ENCODE results near the gene TIA1.
"Not testable (repeated sequence)": the region's sequence is repeated elsewhere in the genome, so short reads cannot be mapped to it uniquely, and the experiment has no call there.

The TIA1 gene

GRCh38 chr2:70214365-70214764 is 34.1 kb downstream of the TIA1 start:
- no peak for DNase-seq

- no peak for DNase-seq
Observed at GRCh38 chr2:70212298-70212932, 36.0 kb downstream of the TIA1 start.

GRCh38 chr2:70211595-70211994 is 36.8 kb downstream of the TIA1 start:
- no peak for DNase-seq

DNA sequence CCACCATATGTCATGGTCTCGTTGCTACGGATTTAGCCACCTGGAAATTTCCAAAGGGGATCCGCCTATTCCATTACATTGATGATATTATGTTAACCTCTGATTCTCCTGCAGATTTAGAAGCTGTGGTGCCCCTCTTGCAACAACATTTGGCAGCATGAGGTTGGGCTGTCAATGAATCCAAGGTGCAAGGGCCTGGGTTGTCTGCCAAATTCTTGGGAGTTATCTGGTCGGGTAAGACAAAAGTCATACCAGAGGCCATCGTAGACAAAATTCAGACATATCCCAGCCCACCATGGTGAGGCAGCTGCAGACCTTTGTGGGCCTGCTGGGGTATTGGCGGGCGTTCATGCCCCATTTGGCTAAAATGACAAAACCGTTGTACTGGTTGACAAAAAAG is 44.0 kb downstream of the TIA1 start:
- DNase-seq: no peak

- DNase-seq: no peak
Observed at GRCh38 chr2:70203086-70203485, 45.3 kb downstream of the TIA1 start.

- DNase-seq: no peak
Observed at GRCh38 chr2:70202236-70202806, 46.1 kb downstream of the TIA1 start.

GRCh38 chr2:70201831-70202230 is 46.6 kb downstream of the TIA1 start:
- DNase-seq: no peak

DNA sequence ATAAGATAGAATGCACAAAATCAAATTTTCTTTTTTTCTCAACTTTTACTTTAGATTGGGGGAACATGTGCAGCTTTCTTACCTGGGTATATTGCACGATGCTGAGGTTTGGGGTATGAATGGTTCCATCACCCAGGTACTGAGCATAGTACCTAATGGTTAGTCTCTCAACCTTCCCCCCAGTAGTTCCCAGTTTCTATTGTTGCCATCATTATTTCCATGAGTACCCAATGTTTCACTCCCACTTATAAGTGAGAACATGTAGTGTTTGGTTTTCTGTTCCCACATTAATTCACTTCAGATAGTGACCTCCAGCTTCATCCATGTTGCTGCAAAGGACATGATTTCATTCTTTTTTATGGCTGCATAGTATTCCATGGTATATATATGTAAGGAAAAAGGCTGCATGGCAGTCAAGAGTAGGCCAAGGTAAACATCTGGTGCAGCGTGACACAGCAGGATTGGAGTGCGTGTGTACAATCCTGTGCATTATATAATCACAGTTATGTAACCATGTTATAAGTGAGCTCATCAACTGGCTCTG is 47.1 kb downstream of the TIA1 start:
- DNase-seq: no peak

DNA sequence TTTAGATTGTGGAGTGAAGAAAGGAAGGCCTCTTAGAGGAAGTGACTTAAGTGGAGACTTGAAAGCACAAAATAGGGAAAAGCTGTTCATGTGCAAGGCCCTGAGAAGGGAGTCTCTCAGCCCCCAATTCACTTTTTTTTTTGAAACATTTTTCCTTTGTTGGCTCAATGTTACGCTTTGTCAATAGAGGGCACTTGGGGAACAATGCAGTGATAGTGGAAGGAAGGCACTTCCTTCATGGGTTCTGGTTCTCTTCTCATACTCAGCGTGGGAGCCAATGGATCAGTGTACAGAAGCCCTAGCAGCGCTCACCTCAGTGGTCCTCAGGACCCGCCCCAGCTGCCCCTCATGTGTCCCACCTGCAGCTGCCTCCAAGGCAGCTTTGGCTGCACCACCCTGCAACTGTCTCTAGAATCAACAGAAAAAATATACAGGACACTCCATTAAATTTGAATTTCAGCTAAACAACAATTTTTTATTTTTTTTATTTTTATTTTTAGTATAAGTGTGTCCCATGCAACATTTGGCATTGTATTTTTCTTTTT is 49.0 kb downstream of the TIA1 start:
- DNase-seq: no peak

DNA sequence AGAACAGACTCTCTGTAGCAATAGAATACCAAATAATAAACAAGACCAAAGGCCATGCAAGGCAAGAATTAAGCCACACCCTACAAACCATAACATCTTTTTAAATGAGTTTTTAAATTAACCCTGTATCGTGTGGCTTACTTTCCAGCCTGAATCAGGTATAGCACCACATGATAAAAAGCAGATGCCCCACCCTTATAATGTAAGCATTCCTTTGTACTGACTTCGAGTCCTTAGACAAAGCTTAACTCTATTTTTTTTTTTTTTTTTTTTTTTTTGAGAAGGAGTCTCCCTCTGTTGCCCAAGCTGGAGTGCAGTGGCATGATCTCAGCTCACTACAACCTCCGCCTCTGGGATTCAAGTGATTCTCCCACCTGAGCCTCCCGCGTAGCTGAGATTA is 55.9 kb downstream of the TIA1 start:
- no peak for DNase-seq

DNA sequence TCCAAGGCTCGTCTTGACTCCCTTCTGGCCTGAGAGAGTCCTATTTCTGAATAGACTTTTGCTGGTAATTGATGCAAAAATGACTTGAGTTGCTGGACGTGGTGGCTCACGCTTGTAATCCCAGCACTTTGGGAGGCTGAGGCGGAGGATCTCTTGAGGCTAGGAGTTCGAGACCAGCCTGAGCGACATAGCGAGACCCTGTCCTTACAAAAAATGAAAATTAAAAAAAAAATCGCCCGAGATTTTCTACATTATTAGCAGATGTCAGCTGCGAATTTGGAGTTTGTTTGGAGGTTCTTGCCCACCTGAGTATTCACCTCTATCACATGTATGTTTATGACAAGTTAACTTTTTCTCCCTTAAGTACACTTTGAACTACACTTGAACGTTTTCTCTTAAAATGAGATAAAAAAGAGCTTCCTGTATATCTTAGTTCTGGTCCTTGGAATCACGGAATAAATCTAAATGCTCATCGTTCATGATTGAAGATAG is 57.1 kb downstream of the TIA1 start:
- no peak for DNase-seq

DNA sequence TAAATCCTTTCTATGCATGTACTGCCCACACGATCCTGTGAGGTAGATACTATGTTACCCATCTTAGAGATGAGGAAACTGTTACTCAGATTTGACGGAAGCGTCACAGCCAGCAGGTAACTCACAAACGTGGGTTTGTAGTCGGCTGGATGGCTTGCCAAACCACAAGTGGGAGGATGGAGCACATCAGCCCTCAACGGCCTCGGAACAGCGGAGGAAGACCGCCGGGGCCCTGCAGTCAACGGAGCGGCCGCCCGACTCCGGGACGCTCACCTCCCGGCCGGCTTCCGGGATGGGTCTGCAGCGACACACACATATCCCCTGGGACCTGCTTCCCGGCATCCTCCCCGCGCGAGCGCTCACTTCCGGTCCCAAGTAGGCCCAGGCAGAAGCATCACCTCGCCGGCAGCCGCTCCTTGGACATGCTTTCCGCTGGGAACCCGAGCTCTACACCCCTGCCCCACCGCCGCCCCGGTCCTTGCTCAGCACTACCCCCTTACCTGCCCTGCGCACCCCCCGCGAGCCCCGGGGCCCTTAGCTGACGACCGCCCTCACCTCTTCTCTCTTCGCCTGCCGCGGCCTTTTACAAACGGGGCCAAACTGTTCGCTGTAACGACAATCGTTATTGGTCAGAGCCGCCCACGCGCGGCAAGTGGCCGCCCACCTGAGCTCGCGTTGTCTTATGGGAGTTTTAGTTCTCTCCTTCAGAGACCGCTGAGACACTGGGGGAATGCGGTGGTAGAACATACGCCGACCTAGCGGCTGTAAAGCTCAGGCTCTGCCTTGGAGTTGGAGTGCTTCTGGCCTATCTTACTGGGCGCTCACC is 57.8 kb downstream of the TIA1 start, which contains the start of gene C2orf42:
Gene C2orf42, minus strand, starts transcription at position 602 of the 826 bp plus-strand sequence. CDS start 9,034 bp downstream, outside the sequence.
- DNase-seq: peak; percentile 97

- DNase-seq: no peak
Observed at GRCh38 chr2:70188460-70188859, 60.0 kb downstream of the TIA1 start.

- not testable (repeated sequence) for DNase-seq
Observed at GRCh38 chr2:70187170-70187569, 61.3 kb downstream of the TIA1 start.

DNA sequence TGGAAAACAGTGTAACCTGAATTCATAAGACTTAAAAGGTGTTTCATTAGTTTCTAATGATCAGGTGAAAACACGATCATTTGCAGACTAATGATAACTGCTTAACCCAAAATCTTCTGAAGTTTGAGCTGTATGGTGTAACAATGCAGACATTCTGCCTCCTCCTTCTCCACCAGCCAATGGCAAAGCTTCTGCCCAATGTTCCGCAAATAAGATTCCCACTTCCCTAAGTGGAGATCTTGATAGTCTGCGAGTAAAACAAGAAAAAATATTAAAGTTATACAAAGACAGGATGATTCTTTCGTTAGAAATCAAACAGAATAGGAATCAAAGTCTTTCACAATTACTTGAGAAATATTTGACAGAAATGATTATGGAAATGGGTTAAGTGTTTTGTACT is 65.7 kb downstream of the TIA1 start:
- no peak for DNase-seq

- DNase-seq: no peak
Observed at GRCh38 chr2:70181363-70181956, 67.0 kb downstream of the TIA1 start.

GRCh38 chr2:70173520-70173919 is 74.9 kb downstream of the TIA1 start:
- no peak for DNase-seq

GRCh38 chr2:70169654-70170245 is 78.7 kb downstream of the TIA1 start:
- not testable (repeated sequence) for DNase-seq

DNA sequence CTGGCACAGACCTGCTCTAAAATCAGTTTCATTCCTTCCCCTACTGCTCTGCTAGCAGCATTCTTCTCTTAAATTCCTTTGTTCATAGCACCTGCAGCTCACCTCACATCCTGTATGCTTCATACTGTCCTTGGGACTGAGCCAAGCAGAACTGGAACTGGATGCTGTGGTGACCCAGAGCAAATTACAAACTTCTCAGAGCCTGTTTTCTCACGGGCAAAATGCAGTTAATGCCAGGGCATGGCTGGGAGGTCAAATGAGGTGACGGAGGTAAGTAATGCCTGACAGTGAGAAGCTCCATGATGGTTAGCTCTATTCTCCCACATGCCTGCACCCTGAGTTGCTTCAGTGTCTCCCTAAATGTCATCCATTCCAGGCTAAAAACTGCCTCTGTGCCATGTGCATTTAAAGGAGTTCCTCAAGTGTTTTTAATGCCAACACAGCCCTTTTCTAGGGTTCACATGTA is 87.3 kb downstream of the TIA1 start:
- no peak for DNase-seq

DNA sequence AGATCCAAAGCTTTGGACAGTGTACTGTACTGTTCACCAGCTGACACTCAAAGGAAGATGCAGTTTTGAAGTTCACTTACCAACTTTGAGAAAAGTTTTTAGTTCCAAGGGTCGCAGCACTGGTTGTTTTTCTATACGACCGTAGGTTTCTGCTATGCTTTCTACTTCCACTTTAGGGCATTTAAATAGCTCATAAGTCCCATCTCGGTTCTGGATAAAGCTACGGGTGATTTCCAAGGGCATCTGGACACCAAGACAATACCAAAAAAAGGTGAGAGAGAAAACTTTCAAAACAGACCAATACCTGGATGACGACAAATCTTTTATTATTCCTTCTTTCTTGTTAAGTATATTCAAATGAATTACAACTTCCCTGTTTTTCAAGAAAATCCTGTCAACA is 87.9 kb downstream of the TIA1 start:
- no peak for DNase-seq

All from stimulated activated naive CD4-positive, alpha-beta T cell treated with Interleukin-2 at 50 U/mL for 16 hours (primary cell).